Spleen (tissue), 11 donors: ENCODE results near the gene PLXNA2. TPM values are rescaled to one million over a fixed set of nuclear protein-coding genes. Genes with fewer than 3 reads are reported as not detected.

Experiments used
- DNase-seq: peaks from one replicate; pipeline ENCODE4 v3.0.0-alpha.2; 2020
- H3K27ac ChIP-seq, 8 donors: fragments of 200-600 bp; sonication (generic) in 7 of 8; 1 replicate in 4 of 8; 2 replicates in 4 of 8; pipeline versions ENCODE4 v1.5.0 to v1.8.0; 2016 to 2021; ENCODE audit warnings: inconsistent platforms in 4 of 8, mild to moderate bottlenecking in 4 of 8, moderate library complexity in 1 of 8
- H3K27me3 ChIP-seq, 7 donors: fragments of 200-600 bp; sonication (generic) in 6 of 7; replicated peaks in 1 of 7; 1 replicate in 4 of 7; 2 replicates in 3 of 7; pipeline versions ENCODE4 v1.5.0 to v1.8.0; 2016 to 2021; ENCODE audit warnings: inconsistent platforms in 3 of 7, mild to moderate bottlenecking in 1 of 7
- H3K36me3 ChIP-seq, 6 donors: fragments of 200-600 bp; sonication (generic) in 5 of 6; 1 replicate in 4 of 6; 2 replicates in 2 of 6; pipeline versions ENCODE4 v1.5.0 to v1.8.0; 2016 to 2021; ENCODE audit warnings: inconsistent platforms in 2 of 6
- H3K4me1 ChIP-seq, 6 donors: fragments of 200-600 bp; sonication (generic) in 5 of 6; 1 replicate in 3 of 6; 2 replicates in 3 of 6; pipeline versions ENCODE4 v1.5.0 to v1.8.0; 2016 to 2021; ENCODE audit warnings: inconsistent platforms in 3 of 6
- H3K4me3 ChIP-seq, 8 donors: fragments of 200-600 bp; sonication (generic) in 7 of 8; 1 replicate in 4 of 8; 2 replicates in 4 of 8; pipeline versions ENCODE4 v1.5.0 to v1.8.0; 2016 to 2021; ENCODE audit warnings: inconsistent platforms in 4 of 8, mild to moderate bottlenecking in 4 of 8, moderate library complexity in 2 of 8
- H3K9me3 ChIP-seq, 8 donors: fragments of 200-600 bp; sonication (generic) in 7 of 8; 1 replicate in 4 of 8; 2 replicates in 4 of 8; pipeline versions ENCODE4 v1.5.0 to v1.8.0; 2016 to 2021; ENCODE audit warnings: inconsistent platforms in 4 of 8
- CTCF ChIP-seq, 11 experiments: fragments of 200-600 bp in 7 of 11; fragments of 450-650 bp in 4 of 11; sonication (generic) in 4 of 11; IDR thresholded peaks in 8 of 11; conservative IDR thresholded peaks in 3 of 11; 1 replicate in 7 of 11; 2 replicates in 4 of 11; pipeline versions ENCODE4 v1.4.0 to v1.8.0; 2016 to 2021; ENCODE audit warnings: antibody characterized with exemption in 11 of 11, inconsistent platforms in 4 of 11, mild to moderate bottlenecking in 1 of 11
- POLR2A ChIP-seq, 3 donors: fragments of 450-650 bp; IDR thresholded peaks; one replicate each; pipeline ENCODE4 v1.5.1; 2017; ENCODE audit warnings: antibody characterized with exemption in 3 of 3, mild to moderate bottlenecking in 1 of 3
- POLR2AphosphoS5 ChIP-seq, 3 donors: sonication (generic); formaldehyde crosslinking; IDR thresholded peaks; one replicate each; pipeline ENCODE4 v1.5.1; 2017; ENCODE audit warnings: antibody characterized with exemption in 3 of 3
- WGBS, 5 donors: extraction: QIAGEN DNeasy Blood & Tissue Kit in 3 of 5; methylation state at CpG; one replicate each; pipeline versions ENCODE4 v1.1.5 to v1.1.7; 2013 to 2018; 5-methylcytosine and 5-hydroxymethylcytosine counted together
- intact Hi-C: fragments of 100-400 bp; cut with DNase I; formaldehyde crosslinking; loops from one replicate; pipeline ENCODE4 v1.15.0; 2023; ENCODE audit warnings: low total_unique reads
- polyA plus RNA-seq, 3 donors: library from polyadenylated mRNA; stranded (reverse); fragments of 200-250 nt; gene quantifications; one replicate each; pipeline ENCODE4 v1.2.1, GENCODE V29; 2013
- total RNA-seq, 7 donors: library from RNA; depleted of rRNA in 3 of 7; stranded (reverse); fragments of >200 nt in 3 of 7; fragmentation: NEBNext Ultra II Directional in 4 of 7; extraction: Animal tissue kit (Norgen Biotek cat#: 25700) in 4 of 7; gene quantifications; one replicate each; pipeline versions ENCODE4 v1.1.0 to v1.2.1, GENCODE V29; 2016 to 2021
- donor health status: healthy with polysubstance abuse.
- donor health status: DM: no; HTN: no; CAD: no; lungs with moderate emphysema.
- donor health status: DM: no; HTN: no; CAD: no.
- donor health status: Bipolar disorder and iron deficiency.
- donor health status: healthy.
- donor health status: DM: no; HTN: no; CAD: no.
- donor health status: DM: yes; HTN: yes; CAD: no.

Gene PLXNA2
- total and polyA plus RNA-seq, 10 donors = 0.93 to 16.9 (median 7.0) TPM

- Histone ChIP-seq H3K27me3 (peaks cover 0 to 37% (median 0%) of the 10 kb centered on the region in 7 donors), H3K9me3 (no peaks in the 10 kb centered on the region), H3K4me1 (no peaks in the 10 kb centered on the region), H3K36me3 (no peaks in the 10 kb centered on the region), H3K4me3 (no peak overlapping the region), H3K27ac (no peak overlapping the region)
- 33 to 58% (median 48%) methylated on average over 1 of the region's 1 CpG for WGBS, 5 donors
- intact Hi-C loops = no loop called here
- TF ChIP-seq CTCF (IDR thresholded peaks at IDR 0.05 in 8 of 11, conservative IDR thresholded peaks at IDR 0.05 in 3 of 11) (no peak), POLR2A (IDR thresholded peaks at IDR 0.05) (no peak), POLR2AphosphoS5 (IDR thresholded peaks at IDR 0.05) (no peak)
- DNase-seq = no peak
These were observed 34.5 kb upstream of the PLXNA2 start for GRCh38 chr1:208278638-208279037.

- Histone ChIP-seq H3K36me3 (no peaks in the 10 kb centered on the region), H3K27me3 (peaks cover 0 to 47% (median 5%) of the 10 kb centered on the region in 7 donors), H3K4me1 (no peaks in the 10 kb centered on the region), H3K4me3 (no peak overlapping the region), H3K27ac (no peak overlapping the region), H3K9me3 (no peaks in the 10 kb centered on the region)
- no peak for DNase-seq
- WGBS, 5 donors = 66 to 78% (median 68%) methylated on average over 3 of the region's 3 CpGs
- TF ChIP-seq POLR2A (IDR thresholded peaks at IDR 0.05) (no peak), CTCF (IDR thresholded peaks at IDR 0.05 in 8 of 11, conservative IDR thresholded peaks at IDR 0.05 in 3 of 11) (no peak), POLR2AphosphoS5 (IDR thresholded peaks at IDR 0.05) (no peak)
- intact Hi-C loops = no loop called here
These were observed 32.7 kb upstream of the PLXNA2 start for GRCh38 chr1:208276757-208277435.

- intact Hi-C loops = no loop called here
- H3K4me1 ChIP-seq = no peaks in the 10 kb centered on the region
- WGBS, 5 donors = 63 to 86% (median 67%) methylated on average over 2 of the region's 2 CpGs
- DNase-seq = no peak
- no peaks in the 10 kb centered on the region for H3K36me3 ChIP-seq
- H3K9me3 ChIP-seq = no peaks in the 10 kb centered on the region
- H3K27ac ChIP-seq = no peak overlapping the region
- no peak overlapping the region for H3K4me3 ChIP-seq
- H3K27me3 ChIP-seq = peaks cover 0 to 57% (median 17%) of the 10 kb centered on the region in 7 donors
- TF ChIP-seq POLR2A (IDR thresholded peaks at IDR 0.05) (no peak), CTCF (IDR thresholded peaks at IDR 0.05 in 8 of 11, conservative IDR thresholded peaks at IDR 0.05 in 3 of 11) (no peak), POLR2AphosphoS5 (IDR thresholded peaks at IDR 0.05) (no peak)
These were observed 30.9 kb upstream of the PLXNA2 start for GRCh38 chr1:208275083-208275482.

GRCh38 chr1:208273386-208274017, 29.3 kb upstream of the PLXNA2 start:
- Histone ChIP-seq H3K4me3 (no peak overlapping the region), H3K4me1 (no peaks in the 10 kb centered on the region), H3K27me3 (peaks cover 0 to 68% (median 25%) of the 10 kb centered on the region in 7 donors), H3K27ac (no peak overlapping the region), H3K36me3 (no peaks in the 10 kb centered on the region), H3K9me3 (no peaks in the 10 kb centered on the region)
- WGBS, 5 donors = 87 to 94% (median 89%) methylated on average over 6 of the region's 6 CpGs
- intact Hi-C loops = no loop called here
- DNase-seq = no peak
- TF ChIP-seq POLR2AphosphoS5 (IDR thresholded peaks at IDR 0.05) (no peak), POLR2A (IDR thresholded peaks at IDR 0.05) (no peak), CTCF (IDR thresholded peaks at IDR 0.05 in 8 of 11, conservative IDR thresholded peaks at IDR 0.05 in 3 of 11) (no peak)
